ENCODE data around the gene RAB40C.

DNA sequence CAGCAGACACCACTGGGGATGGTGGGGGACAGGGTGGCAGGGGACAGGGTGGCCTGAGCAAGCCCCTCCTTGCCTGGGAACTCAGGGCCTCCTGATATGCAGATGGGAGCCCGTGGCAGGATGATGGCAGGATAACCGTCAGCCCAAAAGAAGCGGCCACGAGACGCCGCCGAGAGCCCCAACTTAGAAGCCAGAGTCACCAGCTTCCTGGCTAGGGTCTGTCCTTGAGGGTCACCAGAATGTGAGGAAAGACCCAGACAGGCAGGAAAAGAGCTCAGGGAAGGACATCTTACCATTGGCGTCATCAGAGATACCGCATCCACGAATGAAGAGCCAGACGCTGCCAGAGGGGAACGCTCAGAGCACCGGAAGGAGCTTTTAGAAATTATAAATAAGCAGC is 19.4 kb downstream of the RAB40C start:
- TF ChIP-seq, protein P1, sequence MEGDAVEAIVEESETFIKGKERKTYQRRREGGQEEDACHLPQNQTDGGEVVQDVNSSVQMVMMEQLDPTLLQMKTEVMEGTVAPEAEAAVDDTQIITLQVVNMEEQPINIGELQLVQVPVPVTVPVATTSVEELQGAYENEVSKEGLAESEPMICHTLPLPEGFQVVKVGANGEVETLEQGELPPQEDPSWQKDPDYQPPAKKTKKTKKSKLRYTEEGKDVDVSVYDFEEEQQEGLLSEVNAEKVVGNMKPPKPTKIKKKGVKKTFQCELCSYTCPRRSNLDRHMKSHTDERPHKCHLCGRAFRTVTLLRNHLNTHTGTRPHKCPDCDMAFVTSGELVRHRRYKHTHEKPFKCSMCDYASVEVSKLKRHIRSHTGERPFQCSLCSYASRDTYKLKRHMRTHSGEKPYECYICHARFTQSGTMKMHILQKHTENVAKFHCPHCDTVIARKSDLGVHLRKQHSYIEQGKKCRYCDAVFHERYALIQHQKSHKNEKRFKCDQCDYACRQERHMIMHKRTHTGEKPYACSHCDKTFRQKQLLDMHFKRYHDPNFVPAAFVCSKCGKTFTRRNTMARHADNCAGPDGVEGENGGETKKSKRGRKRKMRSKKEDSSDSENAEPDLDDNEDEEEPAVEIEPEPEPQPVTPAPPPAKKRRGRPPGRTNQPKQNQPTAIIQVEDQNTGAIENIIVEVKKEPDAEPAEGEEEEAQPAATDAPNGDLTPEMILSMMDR (IDR thresholded peaks at IDR 0.05; ENCODE audit: low read depth, low read length), result no peak
- no peak for TF ChIP-seq EZH2phosphoT487 (IDR thresholded peaks at IDR 0.05; ENCODE audit: low read depth)
